Dedifferentiated amniotic fluid mesenchymal stem cell (primary cell): Measurements from ENCODE around the gene CASZ1.
A peak's percentile ranks its signal among the peaks of the same experiment; 100 is the strongest.

Experiments used
- DNase-seq: peaks from one replicate; pipeline ENCODE4 v3.0.0-alpha.2; 2016; ENCODE audit errors: extremely low spot score

Gene CASZ1, protein sequence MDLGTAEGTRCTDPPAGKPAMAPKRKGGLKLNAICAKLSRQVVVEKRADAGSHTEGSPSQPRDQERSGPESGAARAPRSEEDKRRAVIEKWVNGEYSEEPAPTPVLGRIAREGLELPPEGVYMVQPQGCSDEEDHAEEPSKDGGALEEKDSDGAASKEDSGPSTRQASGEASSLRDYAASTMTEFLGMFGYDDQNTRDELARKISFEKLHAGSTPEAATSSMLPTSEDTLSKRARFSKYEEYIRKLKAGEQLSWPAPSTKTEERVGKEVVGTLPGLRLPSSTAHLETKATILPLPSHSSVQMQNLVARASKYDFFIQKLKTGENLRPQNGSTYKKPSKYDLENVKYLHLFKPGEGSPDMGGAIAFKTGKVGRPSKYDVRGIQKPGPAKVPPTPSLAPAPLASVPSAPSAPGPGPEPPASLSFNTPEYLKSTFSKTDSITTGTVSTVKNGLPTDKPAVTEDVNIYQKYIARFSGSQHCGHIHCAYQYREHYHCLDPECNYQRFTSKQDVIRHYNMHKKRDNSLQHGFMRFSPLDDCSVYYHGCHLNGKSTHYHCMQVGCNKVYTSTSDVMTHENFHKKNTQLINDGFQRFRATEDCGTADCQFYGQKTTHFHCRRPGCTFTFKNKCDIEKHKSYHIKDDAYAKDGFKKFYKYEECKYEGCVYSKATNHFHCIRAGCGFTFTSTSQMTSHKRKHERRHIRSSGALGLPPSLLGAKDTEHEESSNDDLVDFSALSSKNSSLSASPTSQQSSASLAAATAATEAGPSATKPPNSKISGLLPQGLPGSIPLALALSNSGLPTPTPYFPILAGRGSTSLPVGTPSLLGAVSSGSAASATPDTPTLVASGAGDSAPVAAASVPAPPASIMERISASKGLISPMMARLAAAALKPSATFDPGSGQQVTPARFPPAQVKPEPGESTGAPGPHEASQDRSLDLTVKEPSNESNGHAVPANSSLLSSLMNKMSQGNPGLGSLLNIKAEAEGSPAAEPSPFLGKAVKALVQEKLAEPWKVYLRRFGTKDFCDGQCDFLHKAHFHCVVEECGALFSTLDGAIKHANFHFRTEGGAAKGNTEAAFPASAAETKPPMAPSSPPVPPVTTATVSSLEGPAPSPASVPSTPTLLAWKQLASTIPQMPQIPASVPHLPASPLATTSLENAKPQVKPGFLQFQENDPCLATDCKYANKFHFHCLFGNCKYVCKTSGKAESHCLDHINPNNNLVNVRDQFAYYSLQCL (N-terminal part only)

DNA sequence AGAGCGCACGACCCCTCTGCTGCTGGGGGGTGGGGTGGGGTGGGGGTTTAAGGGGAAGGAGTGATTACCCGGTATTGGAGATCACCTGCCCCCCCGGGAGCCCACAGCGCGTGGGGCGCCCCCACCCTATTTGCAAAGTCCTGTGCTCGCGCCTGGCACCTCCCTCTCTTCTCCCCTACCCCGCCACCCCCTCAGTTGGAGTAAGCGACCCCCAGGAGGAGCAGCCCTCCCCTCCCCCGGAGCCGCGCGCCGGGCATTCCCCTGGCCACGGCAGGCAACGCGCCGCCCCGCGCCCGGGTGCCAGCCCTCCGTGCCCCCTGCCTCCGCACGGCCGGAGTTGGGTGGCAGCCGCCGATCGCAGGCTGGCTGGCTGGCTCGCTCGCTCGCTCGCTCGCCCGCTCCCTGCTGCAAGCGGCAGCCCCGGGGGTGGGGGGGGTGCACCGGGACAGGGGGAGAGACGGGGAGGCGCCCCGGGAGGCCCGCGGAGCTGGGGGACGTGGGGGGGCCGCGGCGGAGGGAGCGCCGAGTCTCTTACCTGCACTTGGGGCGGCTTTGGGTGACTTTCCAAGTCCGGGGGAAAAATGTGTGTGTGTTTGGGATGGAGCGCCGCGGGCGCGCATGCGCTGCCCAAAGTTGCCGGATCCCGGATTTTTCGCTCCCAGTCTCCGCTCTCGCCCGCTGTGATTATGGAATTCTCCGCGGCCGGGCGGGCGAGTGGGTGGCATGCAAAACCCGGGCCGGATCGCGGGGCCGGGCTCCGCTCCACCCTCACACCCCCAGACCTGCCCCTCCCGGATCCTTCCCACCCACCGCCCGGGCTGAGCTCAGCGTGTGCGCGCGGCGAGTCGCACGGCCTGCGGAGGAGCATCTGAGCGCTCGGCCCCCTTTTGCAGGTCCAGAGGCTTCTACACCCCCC lies at the start of gene CASZ1:
Gene CASZ1, minus strand, starts transcription at position 618 of the 916 bp plus-strand sequence. CDS start 102,757 bp downstream, outside the sequence.
- peak; percentile 82 for DNase-seq

DNA sequence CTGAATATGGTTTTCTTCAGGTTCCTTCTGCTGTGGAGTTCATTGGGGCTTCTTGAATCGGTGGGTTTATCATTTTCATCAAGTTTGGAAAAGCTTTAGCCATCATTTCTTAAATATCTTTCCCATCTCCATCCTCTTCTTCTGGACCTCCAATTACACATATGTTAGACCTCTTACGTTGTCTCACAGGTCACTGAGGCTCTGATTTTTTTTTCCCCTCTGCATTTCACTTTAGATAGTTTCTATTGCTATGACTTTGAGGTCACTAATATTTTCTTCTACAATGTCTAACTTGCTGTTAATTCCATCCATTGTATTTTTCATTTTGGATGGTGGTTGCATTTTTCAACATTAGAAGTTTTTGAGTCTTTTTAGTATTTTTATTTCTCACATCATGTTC lies 47.3 kb upstream of the CASZ1 start:
- DNase-seq, result no peak

DNA sequence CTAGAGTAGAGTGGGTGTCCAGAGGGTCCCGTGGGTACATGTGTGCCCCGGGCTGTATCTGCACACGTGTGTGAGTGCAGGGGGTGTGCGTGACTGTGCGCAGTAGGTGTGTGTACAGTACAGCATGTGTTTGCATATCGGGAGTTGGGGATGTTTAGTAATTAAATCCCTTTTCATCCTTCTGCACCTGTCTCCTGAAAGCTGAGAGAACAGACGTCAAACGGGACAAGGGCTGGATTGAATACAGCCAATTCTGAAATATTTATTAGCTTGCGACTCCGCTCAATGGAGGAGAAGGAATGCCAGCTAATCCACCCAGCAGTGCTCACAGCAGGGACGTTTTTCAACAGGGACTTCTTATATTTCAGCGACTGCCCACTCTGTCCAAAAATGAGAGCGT lies 44.7 kb upstream of the CASZ1 start:
- DNase-seq, result no peak

DNA sequence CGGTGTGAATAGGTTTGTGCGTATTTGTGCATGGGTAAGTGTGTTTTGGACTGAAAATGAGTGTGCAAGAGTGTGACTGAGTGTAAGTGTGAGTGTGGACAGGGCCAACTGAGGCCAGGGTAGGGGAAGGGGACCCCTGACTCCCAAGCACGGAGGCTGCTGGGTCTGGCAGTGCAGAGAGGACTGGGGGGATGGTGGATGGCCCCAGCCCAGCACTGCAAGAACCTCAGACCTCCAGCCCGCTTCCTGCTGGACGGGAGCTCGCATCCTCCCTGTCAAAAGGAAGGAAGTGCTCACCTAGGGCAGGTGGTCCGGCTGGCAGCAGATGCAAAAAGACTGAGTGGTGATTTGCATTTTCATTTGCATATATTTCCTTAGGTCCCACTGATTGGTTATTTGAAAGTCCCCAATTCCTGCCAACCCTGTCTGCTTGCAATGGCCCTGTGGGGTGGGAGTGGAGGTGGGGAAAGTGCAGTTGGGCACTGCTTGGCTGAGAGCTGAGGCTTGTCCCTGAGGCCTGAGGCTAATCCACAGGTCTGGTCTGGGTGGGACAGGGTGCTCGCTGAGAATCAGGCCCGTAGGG lies 42.8 kb upstream of the CASZ1 start:
- DNase-seq, result no peak

DNA sequence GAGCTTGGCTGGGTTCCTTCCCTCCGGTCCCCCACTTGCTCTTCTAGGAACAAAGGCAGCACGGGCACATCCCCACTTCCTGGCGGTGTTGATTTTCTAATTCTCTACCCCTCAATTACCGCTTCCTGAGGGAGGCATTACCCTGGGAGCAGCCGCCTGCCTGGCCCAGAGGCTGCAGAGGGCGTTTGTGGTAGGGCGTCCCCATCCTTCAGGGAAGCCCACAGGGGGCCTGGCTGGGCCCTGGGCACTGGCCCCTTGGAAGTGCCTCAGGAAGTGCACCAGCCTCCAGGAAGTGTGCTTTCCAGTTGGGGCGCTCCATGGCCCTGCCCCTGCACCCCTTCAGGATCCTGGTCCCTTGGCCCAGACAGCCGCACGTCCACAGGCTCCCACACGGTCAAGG lies 42.1 kb upstream of the CASZ1 start:
- no peak for DNase-seq

DNA sequence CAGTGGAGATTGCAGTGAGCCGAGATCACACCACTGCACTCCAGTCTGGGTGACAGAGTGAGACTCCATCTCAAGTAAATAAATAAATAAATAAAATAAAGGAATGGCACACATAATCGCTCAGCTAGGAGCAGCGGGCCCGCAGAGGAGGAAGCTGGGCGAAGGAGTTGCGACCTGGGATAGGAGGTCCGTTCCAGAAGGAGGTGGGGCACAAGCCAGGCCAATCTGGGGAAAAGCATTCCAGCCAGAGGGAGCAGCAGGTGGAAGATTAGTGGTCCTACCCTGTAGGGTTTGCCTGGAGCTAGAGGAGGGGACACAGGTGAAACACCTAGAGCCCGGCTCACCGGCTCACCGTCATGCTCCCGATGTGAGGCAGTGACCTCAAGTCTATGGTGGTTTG lies 40.3 kb upstream of the CASZ1 start:
- no peak for DNase-seq

DNA sequence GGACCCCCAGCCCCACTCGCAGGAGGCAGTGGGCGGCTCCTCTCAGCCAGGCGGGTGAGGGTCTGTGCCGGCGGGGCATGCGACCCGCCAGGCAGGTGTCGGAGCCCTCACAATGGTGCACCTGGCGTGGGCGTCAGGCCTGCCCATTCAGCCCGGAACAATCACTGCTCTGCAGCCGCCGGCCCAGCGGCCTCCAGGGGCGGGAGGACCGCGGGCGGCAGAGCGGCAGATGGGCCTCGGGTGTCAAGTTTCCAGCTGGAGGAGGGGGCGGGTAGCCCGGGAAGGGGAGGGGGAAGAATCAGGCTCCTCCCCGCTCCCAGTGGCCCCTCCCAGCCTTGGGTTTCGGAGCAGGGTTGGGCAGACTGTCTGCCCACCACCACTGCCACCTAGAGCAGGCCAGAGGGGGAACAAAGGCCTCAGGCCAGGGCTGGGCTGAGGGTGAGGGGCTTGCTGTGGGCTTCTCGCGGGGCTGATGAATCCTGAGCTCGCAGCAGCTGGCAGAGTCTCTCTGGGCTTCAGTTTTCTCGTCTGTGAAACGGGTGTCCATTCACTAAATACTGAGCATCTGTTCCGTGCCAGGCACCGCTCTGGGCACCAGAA lies 39.5 kb upstream of the CASZ1 start:
- DNase-seq, result no peak

DNA sequence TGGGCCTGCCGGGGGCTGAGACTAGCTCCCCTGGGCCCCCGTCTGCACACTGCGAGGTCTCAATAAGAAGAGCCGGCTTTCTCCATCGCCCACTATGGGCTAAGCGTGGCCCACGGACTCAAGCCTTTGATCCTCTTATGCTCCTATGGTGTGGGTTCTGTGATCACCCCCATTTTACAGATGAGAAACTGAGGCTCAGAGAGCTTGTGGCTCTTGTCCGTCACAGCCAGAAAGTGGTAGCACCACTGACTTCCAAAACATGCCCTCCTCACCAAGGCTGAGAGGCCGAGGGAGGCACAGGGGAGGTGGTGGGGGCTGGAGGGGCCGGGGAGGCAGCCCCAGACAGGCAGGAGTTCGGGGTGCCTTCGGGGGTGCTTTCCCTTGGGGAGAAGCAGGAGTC lies 39.0 kb upstream of the CASZ1 start:
- no peak for DNase-seq

DNA sequence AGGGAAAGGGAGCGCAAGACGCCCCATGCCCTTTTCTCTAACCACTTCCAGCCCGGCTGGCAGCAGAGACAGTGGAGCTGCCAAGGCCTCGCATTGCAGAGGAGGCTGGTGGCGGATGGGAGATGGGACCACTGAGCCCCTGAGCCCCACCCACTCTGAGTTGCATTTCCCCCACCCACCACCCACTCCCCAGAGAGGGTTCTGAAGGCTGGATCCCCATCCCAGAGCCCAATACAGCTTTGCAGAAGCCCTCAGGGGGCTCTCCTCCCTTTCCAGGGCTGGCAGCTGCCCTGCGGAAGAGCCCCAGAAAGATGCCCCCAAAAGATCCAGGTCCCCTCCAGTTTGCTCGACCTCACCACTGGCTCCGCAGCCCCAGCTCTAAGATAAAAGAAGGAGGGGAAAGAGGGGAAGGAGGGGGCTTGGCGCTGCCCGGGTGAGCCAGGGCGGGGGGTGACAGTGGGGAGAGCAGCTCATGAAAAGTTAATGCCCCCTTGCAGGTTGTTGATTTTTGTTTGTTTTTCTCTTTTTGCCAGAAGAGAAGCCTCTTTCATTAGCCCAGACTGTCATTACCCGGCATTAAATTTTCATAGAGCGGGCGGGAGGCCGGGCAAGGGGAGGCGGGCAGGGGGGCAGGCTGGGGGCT lies 38.4 kb upstream of the CASZ1 start:
- no peak for DNase-seq

DNA sequence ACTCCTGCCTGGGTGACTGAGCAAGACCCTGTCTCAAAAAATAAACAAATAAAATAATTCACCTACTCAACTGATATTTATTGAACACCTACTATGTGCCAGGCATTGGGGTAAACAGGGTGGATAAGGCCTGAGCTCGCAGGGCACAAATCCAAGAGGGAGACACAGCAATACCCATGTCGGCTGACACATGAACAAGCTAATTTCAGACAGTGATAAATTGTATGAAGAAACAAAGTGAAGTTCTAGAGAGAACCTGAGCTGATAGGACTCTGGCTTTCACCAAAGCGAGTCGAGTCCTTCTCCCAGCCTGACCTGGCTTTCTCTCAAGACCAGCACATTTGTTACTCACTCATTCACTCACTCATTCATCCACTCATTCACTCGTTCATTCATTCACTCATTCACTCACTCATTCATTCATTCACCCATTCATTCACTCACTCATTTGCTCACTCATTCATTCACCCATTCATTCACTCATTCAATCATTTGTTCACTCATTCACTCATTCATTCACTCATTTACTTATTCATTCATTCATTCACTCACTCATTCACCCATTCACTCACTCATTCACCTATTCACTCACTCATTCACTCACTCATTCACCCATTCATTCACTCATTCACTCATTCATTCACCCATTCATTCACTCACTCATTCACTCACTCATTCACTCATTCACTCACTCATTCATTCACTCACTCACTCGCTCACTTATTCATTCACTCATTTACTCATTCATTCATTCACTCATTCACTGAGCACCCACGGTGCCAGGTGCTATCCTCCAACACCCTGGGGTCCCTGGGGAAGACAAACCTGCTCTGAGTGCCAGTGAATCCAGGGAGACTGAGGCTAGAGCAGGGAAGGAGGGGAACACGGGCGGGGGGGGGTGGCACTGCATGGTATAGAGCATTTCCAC lies 37.4 kb upstream of the CASZ1 start:
- no peak for DNase-seq

DNA sequence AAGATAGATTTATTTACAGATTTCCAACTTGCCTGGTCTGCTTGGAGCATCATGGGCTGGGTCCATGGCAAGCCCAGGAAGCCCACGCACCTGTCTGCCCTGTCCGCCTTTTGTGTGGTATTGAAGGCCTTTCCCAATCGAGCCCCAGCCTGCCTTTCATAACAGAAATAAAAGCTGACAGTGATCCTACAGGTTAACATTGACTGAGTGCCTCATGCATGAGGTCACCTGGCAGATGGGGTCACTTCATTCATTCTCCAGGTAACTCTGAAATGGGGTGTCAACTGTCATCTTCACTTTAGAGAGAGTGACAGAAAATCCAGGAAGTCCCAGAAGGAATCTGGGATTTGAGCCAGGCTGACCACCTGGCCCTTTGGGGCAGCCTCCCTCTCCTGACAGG lies 36.3 kb upstream of the CASZ1 start:
- no peak for DNase-seq

DNA sequence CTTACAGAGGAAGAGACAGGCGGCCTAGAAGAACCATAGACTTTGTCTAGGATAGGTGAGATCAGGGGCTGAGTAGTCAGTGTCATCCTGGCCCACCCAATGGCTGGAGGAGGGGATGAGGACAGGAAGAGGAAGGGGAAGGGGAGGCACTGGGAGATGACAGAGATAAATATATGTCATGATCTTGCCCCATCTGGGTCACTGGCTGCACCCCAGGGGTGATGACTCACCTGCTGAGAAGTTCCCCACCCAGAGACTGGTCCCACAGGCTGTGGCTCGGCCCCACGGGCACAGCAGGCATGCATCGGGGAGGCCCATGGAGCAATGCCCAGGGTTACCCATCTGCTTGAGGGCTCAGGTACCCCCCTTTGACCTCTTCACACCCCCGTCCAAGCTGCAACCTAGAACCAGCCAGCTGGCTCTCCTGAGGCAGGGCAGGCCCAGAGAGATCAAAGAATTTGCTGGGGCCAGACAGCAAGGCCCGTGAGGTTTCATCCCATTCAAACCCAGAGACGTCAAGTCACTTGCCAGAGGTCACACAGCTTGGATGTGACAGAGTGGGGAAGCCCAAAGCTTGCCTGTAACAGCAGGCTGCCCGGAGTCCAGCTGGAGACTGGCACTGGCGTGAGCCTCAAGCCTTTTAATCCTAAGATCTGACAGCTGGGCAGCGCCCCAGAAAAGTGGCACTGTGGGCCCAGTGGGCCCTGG lies 34.7 kb upstream of the CASZ1 start:
- no peak for DNase-seq

DNA sequence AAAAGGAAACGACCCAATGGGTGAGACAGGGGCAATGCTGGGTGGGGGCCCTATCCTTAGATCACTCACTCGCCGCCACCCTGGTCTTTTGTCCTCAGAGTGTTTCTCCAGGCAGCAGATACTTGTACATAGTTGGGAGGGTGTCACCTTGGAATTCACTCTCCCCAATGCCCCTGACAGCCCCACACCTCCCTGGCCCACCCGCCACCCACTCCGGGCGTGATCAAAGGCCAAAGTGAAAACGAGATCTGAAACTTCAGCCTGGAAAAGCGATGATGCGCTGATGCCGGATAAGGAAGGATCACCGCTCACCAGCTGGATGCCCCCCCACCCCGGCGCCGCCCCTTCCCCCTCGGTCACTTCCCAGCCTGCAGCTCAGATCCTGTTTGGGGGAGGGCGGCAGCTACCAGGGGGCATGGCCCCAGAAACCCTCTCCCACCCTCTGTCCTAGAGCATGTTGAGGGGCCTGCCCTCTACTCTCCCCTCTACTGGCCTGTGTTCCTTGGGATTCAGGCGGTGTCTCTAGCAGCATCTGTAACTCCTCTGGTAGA lies 33.6 kb upstream of the CASZ1 start:
- no peak for DNase-seq

DNA sequence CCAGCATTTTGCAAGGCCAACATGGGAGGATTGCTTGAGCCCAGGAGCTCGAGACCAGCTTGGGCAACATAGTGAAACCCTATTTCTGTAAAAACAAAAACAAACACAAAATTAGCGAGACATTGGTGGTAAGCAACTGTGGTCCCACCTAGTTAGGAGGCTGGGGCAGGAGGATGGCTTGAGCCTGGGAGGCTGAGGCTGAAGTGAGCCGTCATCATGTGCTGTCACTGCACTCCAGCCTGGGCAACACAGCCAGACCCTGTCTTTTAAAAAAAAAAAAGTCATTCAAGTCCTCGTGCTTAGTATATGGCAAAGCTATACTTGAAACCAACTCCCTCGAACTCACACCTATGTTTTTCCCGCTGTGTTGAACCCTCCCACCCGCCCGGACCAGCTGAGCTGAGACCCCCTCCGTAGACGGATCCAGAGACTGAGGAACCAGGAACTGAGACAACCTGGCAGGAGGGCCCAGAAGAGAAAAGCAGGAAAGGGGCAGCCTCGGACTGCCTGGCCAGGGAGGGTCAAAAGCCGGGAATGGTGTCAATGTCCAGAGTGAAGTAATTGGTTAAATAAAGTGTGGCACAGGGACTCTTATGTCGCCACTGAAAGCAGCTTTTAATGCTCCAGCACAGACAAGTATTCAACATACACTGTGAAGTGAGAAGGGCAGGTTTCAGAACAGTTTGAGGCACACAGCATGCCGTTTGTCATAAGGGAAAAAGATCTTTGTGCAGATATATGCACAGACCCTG lies 32.8 kb upstream of the CASZ1 start:
- DNase-seq, result no peak

DNA sequence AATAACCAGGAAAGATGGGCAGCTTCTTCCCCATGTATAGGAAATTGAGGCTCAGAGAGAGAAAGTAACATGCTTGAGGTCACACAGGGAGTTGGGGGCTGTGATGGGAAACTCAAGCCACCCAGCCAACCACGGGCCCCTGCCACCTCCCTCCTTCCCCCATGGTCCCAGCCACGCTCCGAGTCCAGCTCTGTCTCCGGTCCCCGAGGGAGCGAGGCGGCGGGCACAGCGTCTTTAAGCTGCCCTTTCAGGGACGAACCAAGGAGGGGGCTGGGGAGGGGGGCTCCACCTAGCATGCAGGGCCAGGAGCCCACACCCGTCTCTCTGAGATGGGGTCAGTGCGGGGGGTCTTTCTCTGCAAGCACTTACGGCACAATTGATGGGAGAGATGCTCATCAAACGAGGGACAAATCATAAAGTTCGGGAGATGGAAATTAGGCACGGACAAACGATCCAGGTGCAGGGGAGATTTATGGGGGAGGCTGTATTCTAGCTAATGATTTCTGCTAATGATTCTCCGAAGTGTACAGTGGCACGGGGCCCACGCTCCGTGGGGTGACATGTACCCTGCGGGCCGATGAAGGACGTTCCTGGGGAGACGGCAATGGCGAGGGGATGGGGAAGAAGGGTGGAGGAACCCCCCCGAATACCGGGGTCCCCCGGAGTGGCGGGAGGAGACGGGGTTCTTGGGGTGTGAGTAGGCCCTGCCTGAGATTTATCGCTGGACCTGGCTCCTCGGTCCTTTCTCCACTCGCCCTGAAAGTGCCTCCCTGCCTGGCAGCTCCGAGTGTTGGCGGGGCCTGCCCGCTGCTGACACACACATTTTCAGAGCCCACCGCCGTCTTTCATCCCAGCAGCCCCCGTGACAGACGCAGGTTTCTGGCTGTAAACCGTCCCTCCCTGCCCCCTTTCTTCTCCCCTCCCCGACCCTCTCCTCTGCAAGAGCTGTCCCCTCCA lies 31.2 kb upstream of the CASZ1 start:
- no peak for DNase-seq

DNA sequence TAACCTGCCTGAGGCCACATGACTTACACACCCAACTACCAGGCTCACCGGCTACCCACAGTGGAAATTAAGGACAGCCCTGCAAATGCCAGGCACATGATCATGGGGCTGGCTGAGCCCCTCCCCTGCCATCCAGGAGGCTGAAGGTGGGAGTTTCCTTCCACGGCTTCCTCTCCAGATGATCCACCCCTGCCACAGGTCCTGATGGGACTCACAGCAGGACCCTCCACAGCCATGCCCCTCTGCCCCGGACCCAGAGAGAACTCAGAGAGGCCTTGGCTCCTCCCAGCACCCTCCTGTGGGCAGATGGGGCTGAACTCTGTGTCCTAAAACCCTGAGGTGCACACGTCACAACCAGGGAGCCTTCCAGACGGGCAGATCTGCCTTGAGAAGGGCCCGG lies 29.1 kb upstream of the CASZ1 start:
- no peak for DNase-seq
